Activated CD4-positive, alpha-beta T cell treated with anti-CD3 and anti-CD28 coated beads, Interleukin-10, Interleukin-2, amounts not matched to agents 100 ng/mL and 50 ng/mL, durations not matched to agents 16 hours and 8 hours (primary cell): Measurements from ENCODE around the gene FAM53B.

ENCODE experiments used
- DNase-seq: peaks from one replicate; pipeline ENCODE4 v3.0.0-alpha.2; 2020

FAM53B gene

GRCh38 chr10:124676416-124677062, 67.6 kb downstream of the FAM53B start:
- DNase-seq: no peak

GRCh38 chr10:124675824-124676223, 68.4 kb downstream of the FAM53B start:
- DNase-seq: no peak

GRCh38 chr10:124675261-124675660, 68.9 kb downstream of the FAM53B start:
- DNase-seq: no peak

- DNase-seq: no peak
These were observed 69.4 kb downstream of the FAM53B start for GRCh38 chr10:124674768-124675222.

- DNase-seq: no peak
These were observed 72.0 kb downstream of the FAM53B start for GRCh38 chr10:124672181-124672638.

- DNase-seq: no peak
These were observed 72.6 kb downstream of the FAM53B start for GRCh38 chr10:124671486-124672075.

- no peak for DNase-seq
These were observed 73.3 kb downstream of the FAM53B start for GRCh38 chr10:124670849-124671248.

- DNase-seq: no peak
These were observed 74.1 kb downstream of the FAM53B start for GRCh38 chr10:124669824-124670654.

GRCh38 chr10:124669141-124669823, 74.9 kb downstream of the FAM53B start:
- no peak for DNase-seq

- DNase-seq: no peak
These were observed 75.6 kb downstream of the FAM53B start for GRCh38 chr10:124668517-124669051.

- DNase-seq: no peak
These were observed 76.5 kb downstream of the FAM53B start for GRCh38 chr10:124667425-124668345.

GRCh38 chr10:124666494-124666893, 77.7 kb downstream of the FAM53B start:
- no peak for DNase-seq

GRCh38 chr10:124665980-124666379, 78.2 kb downstream of the FAM53B start:
- DNase-seq: no peak

GRCh38 chr10:124665558-124665957, 78.6 kb downstream of the FAM53B start:
- no peak for DNase-seq

- DNase-seq: no peak
These were observed 79.1 kb downstream of the FAM53B start for GRCh38 chr10:124665091-124665490.

- no peak for DNase-seq
These were observed 80.3 kb downstream of the FAM53B start for GRCh38 chr10:124663766-124664360.

- no peak for DNase-seq
These were observed 81.0 kb downstream of the FAM53B start for GRCh38 chr10:124663228-124663627.

GRCh38 chr10:124661660-124662180, 82.5 kb downstream of the FAM53B start:
- no peak for DNase-seq

- no peak for DNase-seq
These were observed 83.6 kb downstream of the FAM53B start for GRCh38 chr10:124660404-124661125.

GRCh38 chr10:124659380-124659779, 84.8 kb downstream of the FAM53B start:
- DNase-seq: no peak
